ENCODE measurements around the gene ACACB. TPM values are rescaled to one million over a fixed set of nuclear protein-coding genes. Genes with fewer than 3 reads are reported as not detected.

Gene ACACB
- total RNA-seq, 1 donor from 2014 or later, result 22.7 TPM

DNA sequence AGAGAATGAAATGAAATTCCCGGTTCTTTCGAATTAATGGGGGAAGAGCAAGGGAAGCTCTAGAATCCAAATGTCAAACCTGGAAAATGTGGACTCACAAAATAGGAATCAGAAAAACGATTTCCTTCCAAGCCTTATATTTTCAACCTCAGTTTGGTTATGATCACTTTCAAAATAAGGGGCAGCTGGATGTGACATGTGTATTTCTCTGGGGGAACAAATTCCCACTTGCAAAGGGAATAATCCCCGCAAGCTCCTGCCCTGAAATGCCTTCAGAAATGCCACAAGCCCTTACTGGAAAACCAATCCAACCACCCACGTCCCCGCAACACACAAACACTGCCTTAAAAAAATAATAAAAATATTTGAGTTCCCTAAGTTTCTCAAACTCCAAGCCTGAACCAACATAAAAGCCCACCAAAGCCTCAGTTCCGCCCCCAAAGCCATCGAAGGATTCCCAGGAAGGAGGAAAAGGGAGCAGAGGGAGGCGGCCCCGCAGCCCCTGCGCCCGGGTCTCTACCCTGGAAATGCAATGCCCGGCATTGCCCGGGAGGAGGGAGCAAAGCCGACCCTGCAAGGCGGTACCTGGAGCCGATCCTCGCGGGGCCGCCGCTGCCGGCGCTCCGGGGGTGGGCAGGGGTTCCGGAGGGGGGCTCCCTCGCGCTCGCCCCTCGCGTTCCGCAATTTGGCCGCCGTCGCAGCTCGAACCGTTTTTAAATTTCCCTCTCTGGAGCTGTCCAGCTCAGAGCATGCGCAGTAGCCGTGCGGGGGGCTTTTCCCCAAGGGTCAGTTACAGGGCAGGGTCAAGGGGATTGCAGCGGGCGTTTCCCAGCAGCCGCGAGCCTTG is 192.4 kb downstream of the ACACB start, which contains the start of gene FOXN4:
TSS of gene FOXN4 (minus strand) at position 751 of the 847 bp plus-strand sequence. CDS start 963 bp downstream, outside the sequence.
- Mint-ChIP-seq H3K27ac (peak within 1 kb of the TSS; percentile 88), H3K4me3 (peak within 1 kb of the TSS; percentile 96), H3K36me3 (no peaks in the 10 kb centered on the region), H3K9me3 (no peaks in the 10 kb centered on the region), H3K27me3 (peaks cover 66% of the 10 kb centered on the region), H3K4me1 (ENCODE audit: unreplicated experiment) (peaks cover 6% of the 10 kb centered on the region)
- TF ChIP-seq, protein P1, sequence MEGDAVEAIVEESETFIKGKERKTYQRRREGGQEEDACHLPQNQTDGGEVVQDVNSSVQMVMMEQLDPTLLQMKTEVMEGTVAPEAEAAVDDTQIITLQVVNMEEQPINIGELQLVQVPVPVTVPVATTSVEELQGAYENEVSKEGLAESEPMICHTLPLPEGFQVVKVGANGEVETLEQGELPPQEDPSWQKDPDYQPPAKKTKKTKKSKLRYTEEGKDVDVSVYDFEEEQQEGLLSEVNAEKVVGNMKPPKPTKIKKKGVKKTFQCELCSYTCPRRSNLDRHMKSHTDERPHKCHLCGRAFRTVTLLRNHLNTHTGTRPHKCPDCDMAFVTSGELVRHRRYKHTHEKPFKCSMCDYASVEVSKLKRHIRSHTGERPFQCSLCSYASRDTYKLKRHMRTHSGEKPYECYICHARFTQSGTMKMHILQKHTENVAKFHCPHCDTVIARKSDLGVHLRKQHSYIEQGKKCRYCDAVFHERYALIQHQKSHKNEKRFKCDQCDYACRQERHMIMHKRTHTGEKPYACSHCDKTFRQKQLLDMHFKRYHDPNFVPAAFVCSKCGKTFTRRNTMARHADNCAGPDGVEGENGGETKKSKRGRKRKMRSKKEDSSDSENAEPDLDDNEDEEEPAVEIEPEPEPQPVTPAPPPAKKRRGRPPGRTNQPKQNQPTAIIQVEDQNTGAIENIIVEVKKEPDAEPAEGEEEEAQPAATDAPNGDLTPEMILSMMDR (conservative IDR thresholded peaks at IDR 0.05), result peak; percentile 49
- DNase-seq (ENCODE audit: extremely low spot score, unreplicated experiment), result no peak

DNA sequence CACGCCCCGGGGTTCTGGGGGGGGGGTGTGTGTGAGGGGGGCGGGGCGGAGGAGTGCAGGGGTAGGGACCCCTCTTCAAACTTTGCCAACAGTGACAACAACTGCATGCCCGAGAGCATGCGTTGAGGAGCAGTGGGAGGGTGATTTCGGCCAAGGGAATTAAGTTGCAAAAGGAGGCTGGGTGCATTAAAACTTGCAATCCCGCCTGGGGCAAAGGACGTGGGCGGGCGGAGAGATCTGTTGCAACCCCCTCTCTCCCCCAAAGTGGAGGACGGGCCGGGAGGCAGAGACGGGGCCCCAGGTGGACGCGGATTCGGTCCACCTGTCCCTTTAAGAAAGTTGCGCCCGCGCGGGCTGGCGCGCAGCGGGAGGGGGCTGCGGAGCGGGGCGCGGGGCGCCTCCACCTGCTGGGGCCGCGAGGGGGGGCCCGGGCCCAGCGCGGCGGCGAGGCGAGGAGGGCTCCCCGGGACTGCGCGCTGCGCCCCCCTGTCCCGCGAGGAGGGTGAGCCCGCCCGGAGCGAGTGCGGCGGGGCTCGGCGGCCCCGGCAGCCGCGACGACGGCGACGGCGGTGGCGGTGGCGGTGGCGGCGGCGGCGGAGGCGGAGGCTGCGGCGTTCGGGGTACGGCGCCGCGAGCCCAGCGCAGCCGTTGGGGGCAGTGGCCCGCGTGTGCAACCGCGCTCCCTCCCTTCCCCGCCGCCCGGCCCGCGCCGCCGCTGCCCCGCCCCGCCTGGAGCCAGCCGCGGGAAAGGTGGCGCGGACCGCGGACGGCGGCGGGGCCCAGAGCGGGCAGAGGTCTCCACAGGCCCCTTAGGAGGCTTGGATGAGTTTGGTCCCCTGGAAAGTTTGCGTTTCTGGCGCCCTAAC is 193.2 kb downstream of the ACACB start:
- Mint-ChIP-seq H3K27me3 (peaks cover 62% of the 10 kb centered on the region), H3K4me1 (ENCODE audit: unreplicated experiment) (peaks cover 6% of the 10 kb centered on the region), H3K36me3 (no peaks in the 10 kb centered on the region), H3K27ac (peak overlapping the region; percentile 88), H3K4me3 (peak overlapping the region; percentile 96), H3K9me3 (no peaks in the 10 kb centered on the region)
- TF ChIP-seq, protein P1 (conservative IDR thresholded peaks at IDR 0.05), result no peak
- DNase-seq (ENCODE audit: extremely low spot score, unreplicated experiment), result no peak

DNA sequence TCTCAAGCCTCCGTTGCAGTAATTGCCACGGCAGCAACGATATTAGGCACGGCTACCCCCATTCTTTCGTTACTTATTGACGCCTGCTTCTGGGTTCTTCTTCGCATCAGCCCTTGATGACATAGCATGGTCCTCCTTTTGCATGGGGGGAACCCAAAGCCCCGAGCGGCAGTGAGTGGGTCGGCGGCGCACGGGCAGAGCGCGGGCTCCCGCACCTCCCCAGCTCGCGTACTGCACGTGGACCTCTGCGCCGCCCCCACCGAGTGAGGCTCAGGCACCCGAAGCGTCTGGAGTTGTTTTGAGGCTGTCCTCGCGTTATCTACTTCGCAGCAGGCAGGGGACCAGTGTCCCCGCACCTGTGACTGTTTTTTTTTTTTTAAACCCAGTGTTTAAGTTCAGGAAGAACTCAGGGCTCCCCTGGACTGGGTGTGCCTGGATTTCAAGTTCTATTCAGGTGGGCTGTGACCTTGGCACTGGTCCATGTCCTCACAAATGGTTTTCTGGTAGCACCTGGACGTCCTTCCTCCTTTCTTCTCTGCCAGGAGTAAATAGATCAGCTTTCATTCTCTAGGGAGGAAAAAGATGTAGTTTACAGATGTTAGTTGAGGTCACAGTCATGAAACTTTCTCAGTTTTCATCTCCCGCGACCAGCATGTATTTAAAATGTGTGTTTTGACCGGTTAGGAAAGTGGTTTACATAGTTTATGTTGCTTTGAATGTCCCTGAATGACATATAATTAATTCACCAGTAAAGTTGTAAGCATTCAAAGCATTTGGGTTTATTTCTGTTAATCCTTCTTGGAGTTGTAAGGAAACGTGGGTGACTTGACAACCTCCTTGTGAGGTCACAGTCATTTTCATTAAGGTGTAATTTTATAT is 194.1 kb downstream of the ACACB start:
- peaks cover 6% of the 10 kb centered on the region for H3K4me1 Mint-ChIP-seq (ENCODE audit: unreplicated experiment)
- TF ChIP-seq, protein P1 (conservative IDR thresholded peaks at IDR 0.05), result no peak
- H3K27ac Mint-ChIP-seq, result peak overlapping the region; percentile 73
- H3K36me3 Mint-ChIP-seq, result no peaks in the 10 kb centered on the region
- H3K4me3 Mint-ChIP-seq, result peak overlapping the region; percentile 85
- DNase-seq (ENCODE audit: extremely low spot score, unreplicated experiment), result no peak
- H3K9me3 Mint-ChIP-seq, result no peaks in the 10 kb centered on the region
- peaks cover 65% of the 10 kb centered on the region for H3K27me3 Mint-ChIP-seq

Other genes with a start within 250 kb of the ACACB start
- gene DAO, start 236.5 kb upstream of the ACACB start, total RNA-seq (ENCODE audit: low replicate concordance), result not detected in 2 replicates
- 3.4 and 3.6 TPM in 2 replicates for gene SVOP, start 95.5 kb upstream of the ACACB start, total RNA-seq (ENCODE audit: low replicate concordance)
- gene USP30, start 64.0 kb upstream of the ACACB start, total RNA-seq (ENCODE audit: low replicate concordance), result 14.5 and 18.9 TPM in 2 replicates
- 19.6 and 31.4 TPM in 2 replicates for gene ALKBH2, start 23.1 kb upstream of the ACACB start, total RNA-seq (ENCODE audit: low replicate concordance)
- gene UNG, start 19.0 kb upstream of the ACACB start, total RNA-seq (ENCODE audit: low replicate concordance), result 49.8 and 63.0 TPM in 2 replicates
- gene FOXN4, start 192.7 kb downstream of the ACACB start, total RNA-seq (ENCODE audit: low replicate concordance), result 2.0 and 2.6 TPM in 2 replicates
- 0.72 and 0.79 TPM in 2 replicates for gene MYO1H, start 231.3 kb downstream of the ACACB start, total RNA-seq (ENCODE audit: low replicate concordance)

All from type B pancreatic cell (in vitro differentiated cells).